ENCODE results near the gene EPB41L3.

DNA sequence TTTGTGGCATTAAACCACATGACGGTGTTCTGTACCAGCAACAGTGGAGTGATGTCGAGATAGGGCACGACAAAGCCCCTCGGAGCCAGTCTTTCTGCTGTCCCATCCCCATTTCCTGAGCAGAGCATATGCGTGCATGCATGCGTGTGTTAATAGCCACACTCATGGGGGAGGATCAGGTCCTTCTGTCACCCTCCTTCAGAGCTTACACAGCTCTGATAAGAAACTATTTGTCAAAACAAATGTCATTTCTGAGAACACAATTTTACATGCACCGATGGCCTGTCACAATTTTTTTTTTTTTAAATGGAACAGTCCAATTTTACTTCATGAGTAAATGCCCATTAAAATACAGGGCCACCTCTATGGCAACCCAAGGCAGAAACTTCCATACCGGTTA is 152.4 kb downstream of the EPB41L3 start:
- TF ChIP-seq, protein P1, sequence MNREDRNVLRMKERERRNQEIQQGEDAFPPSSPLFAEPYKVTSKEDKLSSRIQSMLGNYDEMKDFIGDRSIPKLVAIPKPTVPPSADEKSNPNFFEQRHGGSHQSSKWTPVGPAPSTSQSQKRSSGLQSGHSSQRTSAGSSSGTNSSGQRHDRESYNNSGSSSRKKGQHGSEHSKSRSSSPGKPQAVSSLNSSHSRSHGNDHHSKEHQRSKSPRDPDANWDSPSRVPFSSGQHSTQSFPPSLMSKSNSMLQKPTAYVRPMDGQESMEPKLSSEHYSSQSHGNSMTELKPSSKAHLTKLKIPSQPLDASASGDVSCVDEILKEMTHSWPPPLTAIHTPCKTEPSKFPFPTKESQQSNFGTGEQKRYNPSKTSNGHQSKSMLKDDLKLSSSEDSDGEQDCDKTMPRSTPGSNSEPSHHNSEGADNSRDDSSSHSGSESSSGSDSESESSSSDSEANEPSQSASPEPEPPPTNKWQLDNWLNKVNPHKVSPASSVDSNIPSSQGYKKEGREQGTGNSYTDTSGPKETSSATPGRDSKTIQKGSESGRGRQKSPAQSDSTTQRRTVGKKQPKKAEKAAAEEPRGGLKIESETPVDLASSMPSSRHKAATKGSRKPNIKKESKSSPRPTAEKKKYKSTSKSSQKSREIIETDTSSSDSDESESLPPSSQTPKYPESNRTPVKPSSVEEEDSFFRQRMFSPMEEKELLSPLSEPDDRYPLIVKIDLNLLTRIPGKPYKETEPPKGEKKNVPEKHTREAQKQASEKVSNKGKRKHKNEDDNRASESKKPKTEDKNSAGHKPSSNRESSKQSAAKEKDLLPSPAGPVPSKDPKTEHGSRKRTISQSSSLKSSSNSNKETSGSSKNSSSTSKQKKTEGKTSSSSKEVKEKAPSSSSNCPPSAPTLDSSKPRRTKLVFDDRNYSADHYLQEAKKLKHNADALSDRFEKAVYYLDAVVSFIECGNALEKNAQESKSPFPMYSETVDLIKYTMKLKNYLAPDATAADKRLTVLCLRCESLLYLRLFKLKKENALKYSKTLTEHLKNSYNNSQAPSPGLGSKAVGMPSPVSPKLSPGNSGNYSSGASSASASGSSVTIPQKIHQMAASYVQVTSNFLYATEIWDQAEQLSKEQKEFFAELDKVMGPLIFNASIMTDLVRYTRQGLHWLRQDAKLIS (CRISPR knock-in tag; IDR thresholded peaks at IDR 0.05; ENCODE audit: borderline replicate concordance) = no peak
- TF ChIP-seq, protein P2, sequence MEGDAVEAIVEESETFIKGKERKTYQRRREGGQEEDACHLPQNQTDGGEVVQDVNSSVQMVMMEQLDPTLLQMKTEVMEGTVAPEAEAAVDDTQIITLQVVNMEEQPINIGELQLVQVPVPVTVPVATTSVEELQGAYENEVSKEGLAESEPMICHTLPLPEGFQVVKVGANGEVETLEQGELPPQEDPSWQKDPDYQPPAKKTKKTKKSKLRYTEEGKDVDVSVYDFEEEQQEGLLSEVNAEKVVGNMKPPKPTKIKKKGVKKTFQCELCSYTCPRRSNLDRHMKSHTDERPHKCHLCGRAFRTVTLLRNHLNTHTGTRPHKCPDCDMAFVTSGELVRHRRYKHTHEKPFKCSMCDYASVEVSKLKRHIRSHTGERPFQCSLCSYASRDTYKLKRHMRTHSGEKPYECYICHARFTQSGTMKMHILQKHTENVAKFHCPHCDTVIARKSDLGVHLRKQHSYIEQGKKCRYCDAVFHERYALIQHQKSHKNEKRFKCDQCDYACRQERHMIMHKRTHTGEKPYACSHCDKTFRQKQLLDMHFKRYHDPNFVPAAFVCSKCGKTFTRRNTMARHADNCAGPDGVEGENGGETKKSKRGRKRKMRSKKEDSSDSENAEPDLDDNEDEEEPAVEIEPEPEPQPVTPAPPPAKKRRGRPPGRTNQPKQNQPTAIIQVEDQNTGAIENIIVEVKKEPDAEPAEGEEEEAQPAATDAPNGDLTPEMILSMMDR (IDR thresholded peaks at IDR 0.05) = no peak
- TF ChIP-seq CBFB (CRISPR knock-in tag; IDR thresholded peaks at IDR 0.05; ENCODE audit: low read depth) = no peak
- TF ChIP-seq, protein P3, sequence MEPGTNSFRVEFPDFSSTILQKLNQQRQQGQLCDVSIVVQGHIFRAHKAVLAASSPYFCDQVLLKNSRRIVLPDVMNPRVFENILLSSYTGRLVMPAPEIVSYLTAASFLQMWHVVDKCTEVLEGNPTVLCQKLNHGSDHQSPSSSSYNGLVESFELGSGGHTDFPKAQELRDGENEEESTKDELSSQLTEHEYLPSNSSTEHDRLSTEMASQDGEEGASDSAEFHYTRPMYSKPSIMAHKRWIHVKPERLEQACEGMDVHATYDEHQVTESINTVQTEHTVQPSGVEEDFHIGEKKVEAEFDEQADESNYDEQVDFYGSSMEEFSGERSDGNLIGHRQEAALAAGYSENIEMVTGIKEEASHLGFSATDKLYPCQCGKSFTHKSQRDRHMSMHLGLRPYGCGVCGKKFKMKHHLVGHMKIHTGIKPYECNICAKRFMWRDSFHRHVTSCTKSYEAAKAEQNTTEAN (CRISPR knock-in tag; IDR thresholded peaks at IDR 0.05) = no peak
- TF ChIP-seq, protein P4, sequence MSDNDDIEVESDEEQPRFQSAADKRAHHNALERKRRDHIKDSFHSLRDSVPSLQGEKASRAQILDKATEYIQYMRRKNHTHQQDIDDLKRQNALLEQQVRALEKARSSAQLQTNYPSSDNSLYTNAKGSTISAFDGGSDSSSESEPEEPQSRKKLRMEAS (CRISPR knock-in tag; IDR thresholded peaks at IDR 0.05) = no peak
- no peak for TF ChIP-seq CREB1 (CRISPR knock-in tag; IDR thresholded peaks at IDR 0.05)
- TF ChIP-seq, protein P5, sequence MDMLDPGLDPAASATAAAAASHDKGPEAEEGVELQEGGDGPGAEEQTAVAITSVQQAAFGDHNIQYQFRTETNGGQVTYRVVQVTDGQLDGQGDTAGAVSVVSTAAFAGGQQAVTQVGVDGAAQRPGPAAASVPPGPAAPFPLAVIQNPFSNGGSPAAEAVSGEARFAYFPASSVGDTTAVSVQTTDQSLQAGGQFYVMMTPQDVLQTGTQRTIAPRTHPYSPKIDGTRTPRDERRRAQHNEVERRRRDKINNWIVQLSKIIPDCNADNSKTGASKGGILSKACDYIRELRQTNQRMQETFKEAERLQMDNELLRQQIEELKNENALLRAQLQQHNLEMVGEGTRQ (CRISPR knock-in tag; IDR thresholded peaks at IDR 0.05) = no peak
- no peak for TF ChIP-seq NR3C1 (CRISPR knock-in tag; conservative IDR thresholded peaks at IDR 0.05; ENCODE audit: low read depth)
- TF ChIP-seq CREM (CRISPR knock-in tag; IDR thresholded peaks at IDR 0.05) = no peak
- no peak for TF ChIP-seq ATF1 (CRISPR knock-in tag; IDR thresholded peaks at IDR 0.05)
